Measurements from ENCODE around the gene CHRM4. TPM values are rescaled to one million over a fixed set of nuclear protein-coding genes. Genes with fewer than 3 reads are reported as not detected.

The CHRM4 gene
- total RNA-seq, 1 donor from 2014 or later, result 0.27 TPM

GRCh38 chr11:46361283-46362155 is 30.1 kb downstream of the CHRM4 start:
- peaks cover 22% of the 10 kb centered on the region for H3K4me1 Mint-ChIP-seq (ENCODE audit: low read depth, unreplicated experiment)
- peak overlapping the region; percentile 59 for H3K9ac ChIP-seq (ENCODE audit: low read length)
- no peaks in the 10 kb centered on the region for H3K36me3 ChIP-seq (ENCODE audit: insufficient read depth, low read length)
- no peaks in the 10 kb centered on the region for H3K9me3 Mint-ChIP-seq (ENCODE audit: unreplicated experiment)
- no peaks in the 10 kb centered on the region for H3K27me3 ChIP-seq (ENCODE audit: insufficient read depth, low read length)
- H3K4me2 ChIP-seq (ENCODE audit: low read length), result peak overlapping the region; percentile 70
- no peak overlapping the region for H3K4me3 ChIP-seq (ENCODE audit: insufficient read depth, low read depth, low read length)
- H3K4me3 Mint-ChIP-seq (ENCODE audit: unreplicated experiment), result no peak overlapping the region
- peak overlapping the region; percentile 8 for H3K27ac ChIP-seq (ENCODE audit: low read depth, low read length)
- no peaks in the 10 kb centered on the region for H3K9me3 ChIP-seq (ENCODE audit: insufficient read depth, low read depth, low read length)
- no peak overlapping the region for H3K27ac Mint-ChIP-seq (ENCODE audit: unreplicated experiment)
- H3K4me1 ChIP-seq (ENCODE audit: insufficient read depth, low read length), result peaks cover 34% of the 10 kb centered on the region
- TF ChIP-seq EZH2 (IDR thresholded peaks at IDR 0.05; ENCODE audit: insufficient read depth, low read length), result no peak
- TF ChIP-seq, protein P1, sequence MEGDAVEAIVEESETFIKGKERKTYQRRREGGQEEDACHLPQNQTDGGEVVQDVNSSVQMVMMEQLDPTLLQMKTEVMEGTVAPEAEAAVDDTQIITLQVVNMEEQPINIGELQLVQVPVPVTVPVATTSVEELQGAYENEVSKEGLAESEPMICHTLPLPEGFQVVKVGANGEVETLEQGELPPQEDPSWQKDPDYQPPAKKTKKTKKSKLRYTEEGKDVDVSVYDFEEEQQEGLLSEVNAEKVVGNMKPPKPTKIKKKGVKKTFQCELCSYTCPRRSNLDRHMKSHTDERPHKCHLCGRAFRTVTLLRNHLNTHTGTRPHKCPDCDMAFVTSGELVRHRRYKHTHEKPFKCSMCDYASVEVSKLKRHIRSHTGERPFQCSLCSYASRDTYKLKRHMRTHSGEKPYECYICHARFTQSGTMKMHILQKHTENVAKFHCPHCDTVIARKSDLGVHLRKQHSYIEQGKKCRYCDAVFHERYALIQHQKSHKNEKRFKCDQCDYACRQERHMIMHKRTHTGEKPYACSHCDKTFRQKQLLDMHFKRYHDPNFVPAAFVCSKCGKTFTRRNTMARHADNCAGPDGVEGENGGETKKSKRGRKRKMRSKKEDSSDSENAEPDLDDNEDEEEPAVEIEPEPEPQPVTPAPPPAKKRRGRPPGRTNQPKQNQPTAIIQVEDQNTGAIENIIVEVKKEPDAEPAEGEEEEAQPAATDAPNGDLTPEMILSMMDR (IDR thresholded peaks at IDR 0.05; ENCODE audit: insufficient read depth, low read depth, low read length), result no peak
- H3K79me2 ChIP-seq (ENCODE audit: insufficient read depth, low read length), result peaks cover 54% of the 10 kb centered on the region
- FAIRE-seq, result no peak
- peaks cover 4% of the 10 kb centered on the region for H3K36me3 Mint-ChIP-seq (ENCODE audit: low read depth, unreplicated experiment)
- peaks cover 59% of the 10 kb centered on the region for H4K20me1 ChIP-seq (ENCODE audit: insufficient read depth, low read length)
- no peak overlapping the region for H2AFZ ChIP-seq (ENCODE audit: low read depth, low read length)
- no peaks in the 10 kb centered on the region for H3K27me3 Mint-ChIP-seq (ENCODE audit: low read depth, unreplicated experiment)
- DNase-seq (ENCODE audit: low read depth), result no peak

DNA sequence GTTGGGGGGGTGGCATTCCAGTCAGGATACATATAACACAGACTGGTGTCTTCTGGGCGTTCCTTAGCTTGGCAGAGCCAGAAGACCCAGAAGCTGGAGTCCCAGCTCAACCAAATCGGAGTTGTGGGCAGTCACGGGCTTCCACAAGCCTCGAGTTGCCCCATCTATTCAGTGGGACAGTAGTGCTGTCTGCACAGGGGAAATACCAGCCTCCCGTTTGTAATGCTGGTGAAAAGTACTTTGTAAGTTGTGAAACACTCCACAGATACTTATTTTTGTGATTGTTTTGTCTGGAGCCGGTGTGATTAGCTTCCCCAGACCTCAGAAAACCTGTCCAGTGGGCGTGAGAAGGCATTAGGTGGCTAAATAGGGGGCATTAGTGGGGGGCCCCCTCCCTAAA is 30.7 kb downstream of the CHRM4 start:
- no peak for DNase-seq (ENCODE audit: low read depth)
- H3K36me3 ChIP-seq (ENCODE audit: insufficient read depth, low read length), result no peaks in the 10 kb centered on the region
- Mint-ChIP-seq H3K36me3 (ENCODE audit: low read depth, unreplicated experiment) (peaks cover 5% of the 10 kb centered on the region), H3K27me3 (ENCODE audit: low read depth, unreplicated experiment) (no peaks in the 10 kb centered on the region), H3K27ac (ENCODE audit: unreplicated experiment) (no peak overlapping the region), H3K4me1 (ENCODE audit: low read depth, unreplicated experiment) (peaks cover 27% of the 10 kb centered on the region), H3K9me3 (ENCODE audit: unreplicated experiment) (no peaks in the 10 kb centered on the region), H3K4me3 (ENCODE audit: unreplicated experiment) (no peak overlapping the region)
- TF ChIP-seq EZH2 (IDR thresholded peaks at IDR 0.05; ENCODE audit: insufficient read depth, low read length), result no peak
- TF ChIP-seq, protein P1 (IDR thresholded peaks at IDR 0.05; ENCODE audit: insufficient read depth, low read depth, low read length), result no peak
- H3K27ac ChIP-seq (ENCODE audit: low read depth, low read length), result peak overlapping the region; percentile 8
- H2AFZ ChIP-seq (ENCODE audit: low read depth, low read length), result no peak overlapping the region
- H4K20me1 ChIP-seq (ENCODE audit: insufficient read depth, low read length), result peaks cover 64% of the 10 kb centered on the region
- peaks cover 34% of the 10 kb centered on the region for H3K4me1 ChIP-seq (ENCODE audit: insufficient read depth, low read length)
- peaks cover 60% of the 10 kb centered on the region for H3K79me2 ChIP-seq (ENCODE audit: insufficient read depth, low read length)
- H3K4me2 ChIP-seq (ENCODE audit: low read length), result peak overlapping the region; percentile 70
- FAIRE-seq, result no peak
- no peaks in the 10 kb centered on the region for H3K27me3 ChIP-seq (ENCODE audit: insufficient read depth, low read length)
- peak overlapping the region; percentile 47 for H3K9ac ChIP-seq (ENCODE audit: low read length)
- H3K9me3 ChIP-seq (ENCODE audit: insufficient read depth, low read depth, low read length), result no peaks in the 10 kb centered on the region
- no peak overlapping the region for H3K4me3 ChIP-seq (ENCODE audit: insufficient read depth, low read depth, low read length)

DNA sequence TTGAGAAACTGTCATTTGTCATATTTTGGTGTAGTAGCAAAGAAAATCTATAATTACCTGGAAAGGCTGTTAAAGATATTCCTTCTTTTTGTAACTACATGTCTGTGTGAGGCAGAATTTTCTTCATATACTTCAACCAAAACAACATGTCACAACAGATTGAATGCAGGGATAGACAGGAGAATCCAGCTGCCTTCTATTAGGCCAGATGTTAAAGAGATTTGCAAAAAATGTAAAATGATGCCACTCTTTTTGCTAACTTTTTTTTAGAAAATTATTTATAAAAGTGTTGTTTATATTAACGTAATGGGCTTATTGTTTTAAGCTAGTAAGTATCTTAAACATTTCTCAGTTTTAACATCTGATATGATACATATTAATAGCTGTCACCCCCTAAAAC is 31.6 kb downstream of the CHRM4 start:
- Histone ChIP-seq H3K4me2 (ENCODE audit: low read length) (no peak overlapping the region), H2AFZ (ENCODE audit: low read depth, low read length) (no peak overlapping the region), H3K36me3 (ENCODE audit: insufficient read depth, low read length) (no peaks in the 10 kb centered on the region), H3K27me3 (ENCODE audit: insufficient read depth, low read length) (no peaks in the 10 kb centered on the region), H3K27ac (ENCODE audit: low read depth, low read length) (no peak overlapping the region), H3K4me1 (ENCODE audit: insufficient read depth, low read length) (peaks cover 34% of the 10 kb centered on the region), H4K20me1 (ENCODE audit: insufficient read depth, low read length) (peaks cover 55% of the 10 kb centered on the region), H3K79me2 (ENCODE audit: insufficient read depth, low read length) (peaks cover 60% of the 10 kb centered on the region), H3K4me3 (ENCODE audit: insufficient read depth, low read depth, low read length) (no peak overlapping the region), H3K9ac (ENCODE audit: low read length) (no peak overlapping the region), H3K9me3 (ENCODE audit: insufficient read depth, low read depth, low read length) (no peaks in the 10 kb centered on the region)
- Mint-ChIP-seq H3K4me1 (ENCODE audit: low read depth, unreplicated experiment) (peaks cover 27% of the 10 kb centered on the region), H3K36me3 (ENCODE audit: low read depth, unreplicated experiment) (peaks cover 6% of the 10 kb centered on the region), H3K4me3 (ENCODE audit: unreplicated experiment) (no peak overlapping the region), H3K27ac (ENCODE audit: unreplicated experiment) (no peak overlapping the region), H3K27me3 (ENCODE audit: low read depth, unreplicated experiment) (no peaks in the 10 kb centered on the region), H3K9me3 (ENCODE audit: unreplicated experiment) (no peaks in the 10 kb centered on the region)
- DNase-seq (ENCODE audit: low read depth), result no peak
- FAIRE-seq, result no peak
- no peak for TF ChIP-seq EZH2 (IDR thresholded peaks at IDR 0.05; ENCODE audit: insufficient read depth, low read length)
- TF ChIP-seq, protein P1 (IDR thresholded peaks at IDR 0.05; ENCODE audit: insufficient read depth, low read depth, low read length), result no peak
